B cell (primary cell): ENCODE measurements around the gene MYOM1. TPM values are rescaled to one million over a fixed set of nuclear protein-coding genes. Genes with fewer than 3 reads are reported as not detected.
A peak's percentile ranks its signal among the peaks of the same experiment; 100 is the strongest.

ENCODE experiments used
- ATAC-seq: fragments of 200-7000 bp; cut with Tn5 transposase; one replicate; pipeline ENCODE4 v1.10.0; 2021; ENCODE audit warnings: low read depth, mild to moderate bottlenecking, moderate number of reproducible peaks, moderate library complexity
- CTCF ChIA-PET: fragments of 350-600 bp; sonication (Branson Sonifier 250); formaldehyde crosslinking; loops from one replicate; lab custom pipeline; 2021; ENCODE audit warnings: antibody characterized with exemption, inconsistent platforms; lab: Charles Lee
- POLR2A ChIA-PET: fragments of 350-600 bp; sonication (Branson Sonifier 250); formaldehyde crosslinking; loops from one replicate; lab custom pipeline; 2021; ENCODE audit warnings: antibody characterized with exemption; lab: Charles Lee
- DNase-seq: peaks from one replicate; pipeline ENCODE4 v3.0.0; 2013
- H2AFZ ChIP-seq: 2 replicates; pipeline ENCODE4 v1.6.1; 2012; ENCODE audit warnings: mild to moderate bottlenecking, low read depth, low read length; ENCODE audit not compliant: insufficient read depth, poor library complexity, severe bottlenecking
- H3K27ac ChIP-seq, 2 donors: 1 replicate in 1 of 2; 2 replicates in 1 of 2; pipeline ENCODE4 v1.5.1; 2012 to 2013; ENCODE audit warnings: low read length in 2 of 2, mild to moderate bottlenecking in 2 of 2, moderate library complexity in 1 of 2
- H3K27me3 ChIP-seq, 4 experiments: fragments of 200-600 bp in 1 of 4; sonication (generic) in 1 of 4; replicated peaks in 1 of 4; 1 replicate in 2 of 4; 2 replicates in 2 of 4; pipeline versions ENCODE4 v1.6.1 to v1.7.0; 2013 to 2016; ENCODE audit warnings: low read length in 3 of 4, mild to moderate bottlenecking in 2 of 4, mixed read lengths in 1 of 4, moderate library complexity in 1 of 4; ENCODE audit not compliant: insufficient read depth in 4 of 4, control insufficient read depth in 3 of 4; ENCODE audit errors: control extremely low read depth in 1 of 4
- H3K36me3 ChIP-seq, 2 experiments: replicated peaks in 1 of 2; 1 replicate in 1 of 2; 2 replicates in 1 of 2; pipeline versions ENCODE4 v1.6.1 to v1.7.1; 2013; ENCODE audit warnings: low read length in 1 of 2; ENCODE audit not compliant: insufficient read depth in 2 of 2, control insufficient read depth in 1 of 2; ENCODE audit errors: control extremely low read depth in 1 of 2, extremely low read depth in 1 of 2
- H3K4me1 ChIP-seq, 2 donors: fragments of 200-600 bp in 1 of 2; sonication (generic) in 1 of 2; 1 replicate in 1 of 2; 2 replicates in 1 of 2; pipeline versions ENCODE4 v1.5.1 to v1.6.1; 2013 to 2017; ENCODE audit warnings: low read length in 2 of 2; ENCODE audit not compliant: control insufficient read depth in 2 of 2, insufficient read depth in 2 of 2
- H3K4me2 ChIP-seq: replicated peaks from 2 replicates; pipeline ENCODE3; 2012; ENCODE audit warnings: mild to moderate bottlenecking, low read depth, low read length; ENCODE audit not compliant: poor library complexity, severe bottlenecking
- H3K4me3 ChIP-seq, 5 experiments: fragments of 200-600 bp in 1 of 5; sonication (generic) in 1 of 5; 1 replicate in 3 of 5; 2 replicates in 2 of 5; pipeline versions ENCODE4 v1.5.1 to v1.7.0; 2011 to 2016; ENCODE audit warnings: low read length in 4 of 5, mild to moderate bottlenecking in 4 of 5, low read depth in 2 of 5, control low read depth in 1 of 5, moderate library complexity in 1 of 5; ENCODE audit not compliant: insufficient read depth in 1 of 5; ENCODE audit errors: control extremely low read depth in 1 of 5, extremely low read depth in 1 of 5
- H3K79me2 ChIP-seq: fragments of 200-600 bp; sonication (generic); one replicate; pipeline ENCODE4 v1.6.0; 2016; ENCODE audit warnings: low read length; ENCODE audit not compliant: control insufficient read depth, insufficient read depth
- H3K9ac ChIP-seq: fragments of 200-600 bp; sonication (generic); 2 replicates; pipeline ENCODE4 v1.6.1; 2017; ENCODE audit warnings: mild to moderate bottlenecking, low read length, moderate library complexity
- H3K9me3 ChIP-seq, 3 donors: one replicate each; pipeline versions ENCODE4 v1.6.1 to v1.7.1; 2013; ENCODE audit warnings: low read length in 2 of 3; ENCODE audit not compliant: control insufficient read depth in 2 of 3, insufficient read depth in 1 of 3; ENCODE audit errors: control extremely low read depth in 1 of 3
- H4K20me1 ChIP-seq: 2 replicates; pipeline ENCODE4 v1.6.0; 2012; ENCODE audit warnings: mild to moderate bottlenecking, low read length; ENCODE audit not compliant: insufficient read depth, control insufficient read depth, poor library complexity, severe bottlenecking
- H3K27ac Mint-ChIP-seq: one replicate; pipeline ENCODE4 v1.8.0; 2021; ENCODE audit warnings: mixed read lengths
- H3K27me3 Mint-ChIP-seq: one replicate; pipeline ENCODE4 v1.8.0; 2021; ENCODE audit warnings: mixed read lengths
- H3K4me1 Mint-ChIP-seq: one replicate; pipeline ENCODE4 v1.8.0; 2021; ENCODE audit warnings: mixed read lengths
- H3K4me3 Mint-ChIP-seq: one replicate; pipeline ENCODE4 v1.8.0; 2021; ENCODE audit warnings: mixed read lengths
- H3K9me3 Mint-ChIP-seq: one replicate; pipeline ENCODE4 v1.8.0; 2022; ENCODE audit warnings: mixed read lengths; ENCODE audit not compliant: insufficient read depth
- EZH2 ChIP-seq: IDR thresholded peaks from 2 replicates; pipeline ENCODE4 v1.6.1; 2012; ENCODE audit warnings: borderline replicate concordance, low read depth, mild to moderate bottlenecking, moderate library complexity, low read length; ENCODE audit not compliant: insufficient read depth, poor library complexity, severe bottlenecking
- WGBS: methylation state at CpG from one replicate; pipeline ENCODE4 v1.1.5; 2013; ENCODE audit warnings: missing lambda C conversion rate; ENCODE audit not compliant: insufficient coverage; 5-methylcytosine and 5-hydroxymethylcytosine counted together
- intact Hi-C: fragments of 100-400 bp; cut with micrococcal nuclease; formaldehyde crosslinking; loops from one replicate; pipeline ENCODE4 v1.10.0; 2022
- polyA plus RNA-seq: library from polyadenylated mRNA; depleted of rRNA; stranded (reverse); fragments of >200 nt; gene quantifications from 2 replicates; pipeline ENCODE4 v1.2.3, GENCODE V29; 2012
- total RNA-seq, 2 donors: library from RNA; stranded (reverse); fragments of 120-200 nt in 1 of 2; gene quantifications; 1 replicate in 1 of 2; 2 replicates in 1 of 2; pipeline versions ENCODE4 v1.2.3 to v1.2.4, GENCODE V29; 2013 to 2022
- TF ChIP-seq, protein P1 (sequence below): fragments of 200-600 bp; IDR thresholded peaks from one replicate; pipeline ENCODE4 v1.8.0; 2022; ENCODE audit warnings: antibody characterized with exemption, mild to moderate bottlenecking

Gene MYOM1
- total and polyA plus RNA-seq, 2 donors (not counting 1 experiment from before 2014, with no cell fraction given): 1.5 to 12.8 TPM

DNA sequence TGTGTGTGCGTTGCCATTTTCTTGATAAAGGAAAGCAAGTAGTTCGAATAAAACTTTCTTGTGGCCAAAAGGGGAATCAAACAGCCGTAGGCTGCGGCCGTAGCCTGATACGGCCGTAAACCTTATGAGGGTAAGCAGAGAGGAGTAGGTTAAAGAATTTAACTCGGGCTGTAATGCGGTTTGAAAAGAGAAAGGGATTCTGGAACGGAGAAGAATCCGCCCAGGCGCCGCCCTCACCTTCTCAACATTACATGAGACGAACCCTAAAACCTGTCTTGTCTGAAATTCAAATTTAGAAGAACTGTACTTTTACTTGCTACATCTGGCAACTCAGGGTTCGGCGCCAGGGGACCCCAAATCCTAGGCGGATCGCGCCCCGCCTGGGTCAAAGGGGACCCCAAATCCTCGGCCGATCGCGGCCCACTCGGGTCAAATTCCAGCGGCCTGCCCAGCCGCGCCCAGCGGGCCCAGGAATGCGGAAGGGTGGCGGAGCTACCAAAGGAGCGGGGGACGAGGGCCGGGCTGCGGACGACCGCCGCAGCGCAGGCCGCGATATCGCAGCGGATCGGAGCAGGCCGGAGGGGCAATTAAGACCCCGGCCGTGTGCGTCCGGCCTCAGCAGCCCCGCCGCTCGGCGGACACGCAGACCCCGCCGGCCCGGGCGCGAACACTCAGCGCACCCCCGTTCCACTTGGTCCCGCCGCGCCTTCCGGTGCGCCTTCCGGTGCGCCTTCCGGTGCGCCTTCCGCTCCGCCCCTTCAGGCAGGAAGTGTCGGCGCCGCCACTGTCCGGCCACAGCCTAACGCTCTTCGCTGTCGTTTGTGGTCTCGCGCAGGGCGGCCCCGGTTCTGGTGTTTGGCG lies 41.8 kb upstream of the MYOM1 start, which contains the start of gene MYL12B:
Gene MYL12B, plus strand, starts transcription at position 761 of the 861 bp plus-strand sequence. CDS start 10,766 bp downstream, outside the sequence.
- H2AFZ ChIP-seq: peak within 1 kb of the TSS; percentile 81
- peaks cover 88% of the 10 kb centered on the region for H3K79me2 ChIP-seq
- H4K20me1 ChIP-seq: peaks cover 41% of the 10 kb centered on the region
- peak within 1 kb of the TSS; percentile 96 for H3K9ac ChIP-seq
- TF ChIP-seq, protein P1, sequence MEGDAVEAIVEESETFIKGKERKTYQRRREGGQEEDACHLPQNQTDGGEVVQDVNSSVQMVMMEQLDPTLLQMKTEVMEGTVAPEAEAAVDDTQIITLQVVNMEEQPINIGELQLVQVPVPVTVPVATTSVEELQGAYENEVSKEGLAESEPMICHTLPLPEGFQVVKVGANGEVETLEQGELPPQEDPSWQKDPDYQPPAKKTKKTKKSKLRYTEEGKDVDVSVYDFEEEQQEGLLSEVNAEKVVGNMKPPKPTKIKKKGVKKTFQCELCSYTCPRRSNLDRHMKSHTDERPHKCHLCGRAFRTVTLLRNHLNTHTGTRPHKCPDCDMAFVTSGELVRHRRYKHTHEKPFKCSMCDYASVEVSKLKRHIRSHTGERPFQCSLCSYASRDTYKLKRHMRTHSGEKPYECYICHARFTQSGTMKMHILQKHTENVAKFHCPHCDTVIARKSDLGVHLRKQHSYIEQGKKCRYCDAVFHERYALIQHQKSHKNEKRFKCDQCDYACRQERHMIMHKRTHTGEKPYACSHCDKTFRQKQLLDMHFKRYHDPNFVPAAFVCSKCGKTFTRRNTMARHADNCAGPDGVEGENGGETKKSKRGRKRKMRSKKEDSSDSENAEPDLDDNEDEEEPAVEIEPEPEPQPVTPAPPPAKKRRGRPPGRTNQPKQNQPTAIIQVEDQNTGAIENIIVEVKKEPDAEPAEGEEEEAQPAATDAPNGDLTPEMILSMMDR: no peak
- no peak for TF ChIP-seq EZH2
- DNase-seq (peak; percentile 93), ATAC-seq (peak; percentile 80)
- H3K27me3 ChIP-seq: no peaks in the 10 kb centered on the region
- Mint-ChIP-seq H3K4me1 (peaks cover 77% of the 10 kb centered on the region), H3K27me3 (no peaks in the 10 kb centered on the region), H3K27ac (peak within 1 kb of the TSS; percentile 100), H3K4me3 (peak within 1 kb of the TSS; percentile 88), H3K9me3 (no peaks in the 10 kb centered on the region)
- intact Hi-C loops: loop anchor here (1.0 to 5.0 kb wide), 8 partner anchors 14 to 414 kb away; partner anchors contain the start of genes EMILIN2, LPIN2, MYL12A and TGIF1
- H3K4me3 ChIP-seq: peak within 1 kb of the TSS; percentile 75 to 96 (median 86)
- H3K27ac ChIP-seq: peak within 1 kb of the TSS; percentile 86 to 97
- ChIA-PET CTCF (interaction anchor here (0.6 to 3.1 kb wide), 9 partner anchors 9 to 406 kb away, joined by 3 to 20 read pairs (median 3); partner anchors contain the start of gene MYL12A), POLR2A (interaction anchor here (0.5 to 2.5 kb wide), 13 partner anchors 9 to 642 kb away, joined by 3 to 35 read pairs (median 4); partner anchors contain the start of genes EMILIN2 and MYL12A)
- H3K9me3 ChIP-seq: no peaks in the 10 kb centered on the region
- WGBS: under 1% methylated on average over 77 of the region's 84 CpGs
- peaks cover 70 to 73% of the 10 kb centered on the region in 2 donors for H3K4me1 ChIP-seq
- H3K4me2 ChIP-seq: peak within 1 kb of the TSS; percentile 90
- peaks cover 8 to 21% of the 10 kb centered on the region in 2 experiments for H3K36me3 ChIP-seq
